ENCODE measurements around the gene PCBP3.

The PCBP3 gene

DNA sequence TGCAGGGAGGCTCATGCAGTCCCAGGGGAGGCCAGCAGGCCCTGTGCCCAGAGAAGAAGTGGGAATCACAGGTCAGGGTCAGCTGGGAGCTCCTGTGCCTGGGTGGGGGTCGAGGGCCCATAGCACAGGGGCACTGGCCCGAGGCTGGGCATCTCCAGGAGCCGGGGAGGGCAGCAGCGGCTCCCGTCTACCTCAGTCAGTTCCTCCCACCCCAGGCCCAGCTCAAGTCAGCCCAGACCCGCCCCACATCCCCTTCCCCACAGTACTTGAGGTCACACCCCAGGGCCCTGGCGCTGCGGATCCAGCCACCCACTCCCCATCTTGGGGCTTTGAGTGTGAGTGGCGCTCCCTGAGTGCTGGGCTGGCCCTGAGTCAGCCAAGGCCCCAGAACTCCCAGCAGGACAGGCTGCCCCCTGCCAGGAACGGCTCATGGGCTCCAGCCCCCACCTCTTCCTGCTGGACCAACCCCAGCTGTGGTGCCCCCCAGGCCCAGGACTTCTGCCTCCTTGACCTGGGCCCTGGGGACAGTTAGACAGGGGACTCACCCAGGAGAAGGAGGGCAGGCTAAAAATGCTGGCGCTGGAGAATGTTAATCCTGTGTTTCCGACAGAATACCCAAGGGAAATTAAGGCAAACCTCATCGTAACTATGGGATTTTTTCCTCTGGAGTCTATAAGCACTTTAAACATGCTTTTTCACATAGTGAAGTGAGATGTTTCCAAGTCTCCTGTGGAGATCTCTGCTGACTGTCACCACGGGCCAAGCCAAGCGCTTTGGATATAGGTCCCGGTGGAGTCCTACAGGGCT is 269.3 kb downstream of the PCBP3 start:
- DNase-seq (ENCODE audit: low read depth): no peak

GRCh38 chr21:45913418-45913765 is 269.9 kb downstream of the PCBP3 start:
- no peak for DNase-seq (ENCODE audit: low read depth)

GRCh38 chr21:45913886-45914285 is 270.4 kb downstream of the PCBP3 start:
- DNase-seq (ENCODE audit: low read depth): no peak

- no peak for DNase-seq (ENCODE audit: low read depth)
Measured at GRCh38 chr21:45914321-45914845, 270.9 kb downstream of the PCBP3 start.

DNA sequence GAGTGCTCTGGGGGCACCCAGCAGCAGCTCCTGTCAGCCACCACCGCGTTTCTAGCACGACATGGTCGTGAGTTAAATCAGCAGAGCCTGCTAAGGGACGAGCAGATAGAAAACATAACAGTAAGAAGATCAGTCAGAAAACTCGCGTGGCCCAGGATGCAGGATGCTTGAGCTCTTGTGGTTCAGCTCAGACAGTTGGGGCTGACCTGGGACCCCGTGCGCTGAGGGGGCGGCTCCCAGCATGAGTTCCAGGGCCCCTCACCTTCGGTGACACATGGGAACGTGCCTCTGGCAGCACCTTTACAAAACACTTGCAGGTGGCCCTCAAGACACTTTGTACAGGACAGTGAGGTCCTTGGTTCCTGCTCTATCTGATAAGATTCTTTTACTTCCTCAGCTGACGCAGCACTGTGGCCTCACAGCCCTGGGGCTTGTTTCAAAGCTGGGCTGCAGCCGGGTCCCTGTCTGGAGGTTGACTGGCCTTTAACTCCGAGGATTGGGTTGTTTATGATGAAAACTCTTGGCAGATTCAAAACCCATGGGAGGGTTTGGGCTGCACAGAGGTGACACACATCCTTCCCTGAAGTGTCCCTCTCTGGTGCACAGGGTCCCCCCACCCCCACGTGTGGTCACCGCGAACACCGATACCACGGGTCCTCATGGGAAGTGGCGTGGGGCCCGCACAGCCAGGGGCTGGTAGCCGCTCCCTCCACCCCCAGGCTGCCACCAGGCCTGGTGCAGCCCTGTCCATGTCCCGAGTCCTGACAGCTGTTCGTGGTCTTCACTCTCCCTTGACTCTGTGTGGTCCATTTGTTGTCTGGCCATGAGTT is 272.7 kb downstream of the PCBP3 start:
- no peak for DNase-seq (ENCODE audit: low read depth)

GRCh38 chr21:45917241-45917640 is 273.7 kb downstream of the PCBP3 start:
- no peak for DNase-seq (ENCODE audit: low read depth)

DNA sequence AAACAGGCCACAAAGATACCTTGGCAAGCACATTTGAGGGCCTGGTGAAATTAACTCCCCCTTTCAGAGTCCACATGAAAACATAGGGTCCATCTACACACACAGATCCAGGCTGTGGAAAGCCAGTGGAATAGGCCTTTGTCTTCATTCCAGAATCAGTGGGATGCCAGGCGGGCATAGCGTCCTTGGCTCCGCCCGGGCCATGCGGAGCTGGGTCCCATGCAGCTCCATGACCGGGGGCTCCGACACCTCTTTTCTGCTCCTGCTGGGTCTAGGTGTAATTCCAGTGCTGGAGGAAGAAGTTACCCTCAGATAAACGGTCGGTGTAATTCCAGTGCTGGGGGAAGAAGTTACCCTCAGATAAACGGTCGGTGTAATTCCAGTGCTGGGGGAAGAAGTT is 274.5 kb downstream of the PCBP3 start:
- DNase-seq (ENCODE audit: low read depth): no peak

DNA sequence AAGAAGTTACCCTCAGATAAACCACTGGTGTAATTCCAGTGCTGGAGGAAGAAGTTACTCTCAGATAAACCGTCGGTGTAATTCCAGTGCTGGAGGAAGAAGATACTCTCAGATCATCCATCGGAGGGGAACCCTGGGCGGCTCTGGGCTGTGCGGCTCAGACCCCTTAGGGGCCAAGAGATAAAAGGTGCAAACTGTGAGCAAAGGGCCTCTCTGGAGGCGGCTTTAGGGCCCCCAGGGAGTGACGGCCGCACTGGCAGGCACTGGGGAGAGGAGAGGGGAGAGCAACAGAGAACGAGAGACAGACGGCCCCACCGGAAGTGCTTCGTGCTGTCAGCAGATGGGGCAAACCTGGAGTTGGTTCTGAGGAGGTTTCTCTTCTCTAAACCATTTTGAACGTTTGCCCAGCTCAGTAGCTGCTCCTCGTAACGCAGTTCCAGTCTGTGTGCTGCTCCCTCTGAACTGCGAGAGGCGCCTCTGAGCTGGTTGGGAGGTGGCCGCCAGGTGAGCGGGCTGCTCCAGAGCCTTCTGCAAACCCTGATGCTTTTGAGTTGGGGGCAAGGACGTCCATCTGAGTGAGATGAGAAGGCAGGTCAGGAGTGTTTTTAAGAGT is 275.4 kb downstream of the PCBP3 start:
- DNase-seq (ENCODE audit: low read depth): no peak

DNA sequence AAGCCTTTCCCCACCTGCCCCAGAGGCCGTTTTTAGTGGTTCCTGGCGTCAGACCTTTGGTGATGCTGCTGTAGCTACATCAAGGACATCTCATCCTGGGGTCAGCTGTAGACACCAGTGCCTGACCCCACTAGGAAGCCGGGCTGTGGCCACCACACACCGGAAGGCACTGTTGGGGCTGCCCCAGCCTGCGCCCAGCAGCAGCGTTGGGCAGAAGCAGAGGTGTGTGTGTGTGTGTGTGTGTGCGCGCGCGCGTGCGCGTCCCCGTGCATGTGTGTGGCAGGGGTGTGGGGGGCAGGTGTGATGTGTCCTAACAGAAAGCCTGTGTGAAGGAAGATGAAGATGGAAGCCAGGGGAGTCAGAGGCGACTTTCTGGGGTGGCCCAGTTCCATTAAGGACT is 276.1 kb downstream of the PCBP3 start:
- DNase-seq (ENCODE audit: low read depth): no peak

DNA sequence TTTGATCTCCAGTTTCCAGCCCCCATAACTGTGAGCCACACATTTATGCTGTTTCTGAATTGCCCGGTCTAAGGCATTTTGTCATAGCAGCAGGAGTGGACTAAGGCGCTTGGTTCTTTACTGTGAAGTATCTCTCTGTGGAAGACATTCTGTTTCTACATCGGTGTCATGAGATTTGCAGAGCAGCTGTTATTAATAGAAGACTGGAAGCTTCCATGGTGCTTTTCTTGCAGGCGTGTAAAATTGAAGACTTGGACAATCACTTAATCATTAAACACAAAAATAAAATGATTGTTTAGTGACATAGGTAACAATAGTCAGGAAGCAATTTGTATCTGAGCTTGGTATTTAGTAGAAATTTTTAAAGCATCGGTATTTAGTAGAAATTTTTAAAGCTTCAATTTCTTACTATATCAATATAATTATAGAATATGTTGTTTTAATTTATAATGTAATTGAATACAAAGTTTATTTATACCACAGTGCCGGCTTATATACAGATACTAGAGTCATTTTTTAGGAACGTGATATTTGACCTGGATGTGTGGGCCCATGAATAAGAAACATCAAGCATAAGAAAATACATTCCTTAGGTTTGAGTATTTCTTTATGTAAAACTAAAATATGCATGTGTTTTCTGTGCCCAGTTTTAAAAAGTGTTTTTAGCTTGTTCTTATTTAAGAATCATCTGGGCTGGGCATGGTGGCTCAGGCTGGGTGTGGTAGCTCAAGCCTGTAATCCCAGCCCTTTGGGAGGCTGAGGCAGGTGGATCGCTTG is 277.5 kb downstream of the PCBP3 start:
- no peak for DNase-seq (ENCODE audit: low read depth)

GRCh38 chr21:45921917-45922316 is 278.4 kb downstream of the PCBP3 start:
- DNase-seq (ENCODE audit: low read depth): no peak

DNA sequence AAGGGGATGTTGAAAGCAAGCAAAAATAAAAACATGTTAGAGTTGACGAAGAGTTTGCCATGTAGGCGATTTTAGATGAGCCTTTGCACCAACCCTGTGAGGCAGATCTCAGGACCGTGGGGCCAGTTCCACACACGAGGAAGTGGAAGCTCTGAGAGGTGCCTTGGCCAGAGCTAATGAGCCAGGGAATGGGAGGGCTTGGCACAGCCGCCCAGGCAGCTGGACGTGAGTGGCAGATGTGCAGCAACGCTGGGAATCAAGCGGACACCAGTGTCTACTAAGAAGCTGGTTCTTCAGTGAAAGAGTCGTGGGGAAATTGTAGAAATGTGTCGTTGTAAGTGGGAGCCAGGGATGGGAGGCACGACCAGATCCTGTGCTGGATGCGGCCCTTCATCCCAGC is 279.1 kb downstream of the PCBP3 start:
- no peak for DNase-seq (ENCODE audit: low read depth)

- DNase-seq (ENCODE audit: low read depth): peak; percentile 12
Measured at GRCh38 chr21:45923146-45923545, 279.6 kb downstream of the PCBP3 start.

GRCh38 chr21:45926281-45926680 is 282.8 kb downstream of the PCBP3 start:
- DNase-seq (ENCODE audit: low read depth): no peak

DNA sequence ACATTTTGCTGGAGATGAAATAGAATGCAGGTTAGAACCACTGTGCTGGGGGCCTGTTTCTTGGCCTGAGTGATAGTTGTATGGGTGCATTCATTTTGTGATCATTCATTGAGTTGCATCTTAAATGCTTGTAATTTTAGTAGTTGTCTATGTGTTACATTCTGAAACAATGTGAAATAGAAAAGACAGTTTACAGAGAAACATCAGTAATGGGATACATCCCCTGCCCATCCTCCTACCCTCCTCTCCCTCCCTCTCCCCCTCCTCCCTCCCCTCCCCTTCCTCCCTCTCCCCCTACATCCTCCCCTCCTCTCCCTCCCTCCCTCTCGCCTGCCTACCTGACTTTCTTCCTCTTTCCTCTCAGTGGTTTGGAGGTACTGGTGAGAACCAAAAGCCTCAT is 283.5 kb downstream of the PCBP3 start:
- no peak for DNase-seq (ENCODE audit: low read depth)

DNA sequence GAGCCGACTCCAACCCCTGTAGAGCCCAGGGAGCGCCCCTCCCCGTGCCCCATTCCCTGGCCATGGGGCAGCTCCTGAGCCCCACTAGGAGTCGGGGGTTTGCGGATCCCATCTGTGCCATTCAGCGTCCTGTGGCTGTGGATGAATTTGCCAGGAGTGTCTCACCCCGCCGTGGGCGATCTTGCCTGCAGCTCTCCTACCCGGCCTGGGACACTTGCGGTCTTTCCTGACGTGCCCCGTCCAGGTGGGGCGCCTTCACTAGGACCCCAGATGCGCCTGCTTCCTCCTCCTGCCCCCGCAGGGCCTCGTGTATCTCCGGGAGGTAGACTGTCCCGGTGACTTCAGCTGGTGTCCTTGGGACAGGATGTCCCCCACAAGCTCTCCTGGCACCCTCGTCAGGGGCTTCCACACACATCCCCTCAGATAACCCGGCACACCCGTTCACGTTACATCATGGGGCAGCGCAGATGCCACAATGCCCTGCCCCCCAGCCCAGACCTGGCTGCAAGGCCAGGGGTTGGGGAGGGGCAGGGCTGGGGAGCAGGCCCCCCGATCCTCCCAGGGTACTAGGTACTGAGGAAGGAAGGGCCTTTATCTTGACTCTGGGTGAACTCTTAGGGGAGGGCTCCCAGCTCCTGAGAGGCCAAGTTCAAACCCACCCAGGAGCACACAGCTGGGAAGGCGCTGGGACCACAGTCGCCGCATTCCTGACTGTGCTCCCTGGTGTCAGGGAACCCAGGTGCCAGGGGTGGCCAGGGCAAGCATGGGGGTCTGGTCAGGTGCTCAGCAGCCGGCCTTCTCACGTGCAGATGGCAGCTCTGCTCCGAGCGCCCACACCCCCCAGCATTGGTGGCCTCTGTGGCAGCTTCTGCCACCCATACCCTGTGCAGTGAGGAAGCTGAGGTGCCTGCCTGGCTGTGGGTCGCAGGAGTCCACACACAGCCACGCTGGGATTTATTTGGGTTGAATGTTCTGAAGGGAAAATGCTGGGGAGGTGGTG is 284.6 kb downstream of the PCBP3 start:
- DNase-seq (ENCODE audit: low read depth): no peak

GRCh38 chr21:45929449-45929848 is 285.9 kb downstream of the PCBP3 start:
- DNase-seq (ENCODE audit: low read depth): no peak

DNA sequence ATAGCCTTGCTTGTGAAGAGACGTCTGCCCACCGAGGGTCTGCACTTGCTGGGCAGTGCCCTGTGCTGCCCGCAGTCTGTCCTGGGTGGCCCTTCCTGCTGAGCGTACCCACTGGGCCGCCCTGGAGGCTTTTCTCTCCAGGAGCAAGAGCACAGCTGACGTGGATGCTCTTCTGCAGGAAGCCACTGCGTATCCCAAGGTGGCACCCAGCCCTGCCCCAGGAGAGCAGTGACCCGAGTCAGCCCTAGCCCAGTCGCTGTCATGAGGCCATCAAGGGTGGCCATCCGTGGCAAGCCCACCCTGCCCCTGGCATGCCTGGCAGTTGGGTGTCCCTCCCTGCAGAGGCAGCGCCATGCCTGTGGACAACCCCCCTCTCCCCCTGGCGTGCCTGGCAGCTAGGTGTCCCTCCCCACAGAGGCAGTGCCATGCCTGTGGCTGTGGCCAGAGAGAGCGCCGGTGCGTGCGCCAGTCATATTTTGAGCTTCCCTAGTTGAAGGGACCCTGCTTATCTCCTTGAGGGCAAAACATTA is 286.8 kb downstream of the PCBP3 start:
- DNase-seq (ENCODE audit: low read depth): no peak

DNA sequence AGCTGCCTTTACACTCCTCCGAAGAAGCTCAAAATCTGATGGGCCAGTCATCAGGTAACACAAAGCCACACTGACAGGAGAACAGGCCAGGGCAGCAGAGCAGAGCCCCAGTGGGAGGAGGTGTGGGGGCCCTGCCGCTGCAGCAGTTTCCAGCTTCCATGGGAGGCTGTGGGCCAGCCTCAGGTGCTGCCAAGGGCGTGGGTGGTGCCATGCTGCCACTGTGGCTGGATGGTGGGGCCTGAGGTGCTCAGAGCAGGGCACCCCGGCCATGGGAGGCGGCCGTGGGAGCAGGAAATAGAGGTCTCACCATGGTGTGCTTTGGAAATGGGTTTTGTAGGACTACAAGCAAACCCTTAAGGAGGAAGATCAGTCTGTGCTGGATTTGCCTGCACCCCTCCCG is 287.3 kb downstream of the PCBP3 start:
- DNase-seq (ENCODE audit: low read depth): no peak

DNA sequence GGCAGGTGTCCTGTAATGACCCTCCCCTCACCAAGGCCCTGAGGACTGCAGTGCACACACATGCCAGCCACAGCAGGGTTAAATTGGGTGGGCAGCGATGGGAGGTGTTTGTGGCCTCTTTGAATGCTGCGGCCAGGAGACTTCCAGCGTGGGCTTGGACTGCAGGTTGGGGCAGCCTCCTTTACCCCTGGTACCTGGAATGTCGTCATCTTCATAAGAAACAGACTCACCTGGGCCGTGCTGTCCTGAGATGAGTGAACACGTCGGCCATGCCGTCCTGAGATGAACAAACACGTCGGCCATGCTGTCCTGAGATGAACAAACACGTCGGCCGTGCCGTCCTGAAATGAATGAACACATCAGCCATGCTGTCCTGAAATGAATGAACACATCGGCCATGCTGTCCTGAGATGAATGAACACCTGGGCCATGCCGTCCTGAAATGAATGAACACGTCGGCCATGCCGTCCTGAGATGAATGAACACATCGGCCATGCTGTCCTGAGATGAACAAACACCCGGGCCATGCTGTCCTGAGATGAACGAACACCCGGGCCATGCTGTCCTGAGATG is 288.0 kb downstream of the PCBP3 start:
- DNase-seq (ENCODE audit: low read depth): no peak

Measured in GM04503 (cell line).